ENCODE data around the gene SF3B5.
"Not testable (repeated sequence)": the region's sequence is repeated elsewhere in the genome, so short reads cannot be mapped to it uniquely, and the experiment has no call there.

GRCh38 chr6:144082412-144082811 is 13.0 kb downstream of the SF3B5 start:
- not testable (repeated sequence) for TF ChIP-seq CTCF (optimal IDR thresholded peaks at IDR 0.05 in 1 of 3, IDR thresholded peaks at IDR 0.05 in 1 of 3, conservative IDR thresholded peaks at IDR 0.05 in 1 of 3; ENCODE audit: extremely low read depth in 1 of 3, insufficient read depth in 2 of 3, low read length in 3 of 3); EZH2 (IDR thresholded peaks at IDR 0.05; ENCODE audit: low read length)

All from keratinocyte (primary cell).